Activated CD8-positive, alpha-beta memory T cell treated with anti-CD3 and anti-CD28 coated beads for 4 hours (primary cell): ENCODE data around the gene SLC25A15.
"Not testable (repeated sequence)": the region's sequence is repeated elsewhere in the genome, so short reads cannot be mapped to it uniquely, and the experiment has no call there.

Source experiments
- DNase-seq, 2 donors: peaks; one replicate each; pipeline ENCODE4 v3.0.0-alpha.2; 2020; ENCODE audit warnings: low read depth in 2 of 2

SLC25A15 gene

GRCh38 chr13:40813667-40814454 lies 24.4 kb downstream of the SLC25A15 start:
- no peak for DNase-seq

- DNase-seq, result no peak
Observed at GRCh38 chr13:40814803-40815202, 25.4 kb downstream of the SLC25A15 start.

- DNase-seq, result no peak
Observed at GRCh38 chr13:40818926-40819325, 29.5 kb downstream of the SLC25A15 start.

GRCh38 chr13:40819797-40820315 lies 30.4 kb downstream of the SLC25A15 start:
- DNase-seq, result no peak

GRCh38 chr13:40839725-40840124 lies 50.3 kb downstream of the SLC25A15 start:
- DNase-seq, result not testable (repeated sequence)

- not testable (repeated sequence) for DNase-seq
Observed at GRCh38 chr13:40840955-40841354, 51.5 kb downstream of the SLC25A15 start.
